HepG2 (cell line): ENCODE results near the gene FBRSL1. TPM values are rescaled to one million over a fixed set of nuclear protein-coding genes. Genes with fewer than 3 reads are reported as not detected.
A peak's percentile ranks its signal among the peaks of the same experiment; 100 is the strongest.

Experiments used
- ATAC-seq: fragments of 200-7000 bp; cut with Tn5 transposase; 3 replicates; pipeline ENCODE4 v1.9.1; 2020; ENCODE audit warnings: mild to moderate bottlenecking, moderate library complexity
- BruUV-seq: library from RNA; stranded (reverse); fragments of 400-500 nt; replicated peaks from 2 replicates; lab custom pipeline; 2021; lab: Mats Ljungman, UMichigan
- CTCF ChIA-PET: fragments of 300-600 bp; formaldehyde crosslinking; extraction: SDS; loops from one replicate; lab custom pipeline; 2021; ENCODE audit warnings: low total read pairs, inconsistent platforms, low intra/inter-chr PET ratio; lab: Yijun Ruan, JAX
- POLR2A ChIA-PET: fragments of 350-600 bp; sonication (Branson Sonifier 250); formaldehyde crosslinking; loops from one replicate; lab custom pipeline; 2020; ENCODE audit warnings: antibody characterized with exemption, inconsistent platforms; lab: Yijun Ruan, JAX
- DNase-seq: peaks from one replicate; pipeline ENCODE4 v3.0.0-alpha.2; 2015; ENCODE audit warnings: low spot score
- FAIRE-seq: peaks from 3 replicates; lab custom pipeline; 2011; peaks lifted over from hg19 to GRCh38; lab: Jason Lieb, UNC
- H2AFZ ChIP-seq: one replicate; pipeline ENCODE4 v1.6.1; 2011; ENCODE audit warnings: low read length, inconsistent platforms
- H3K27ac ChIP-seq: fragments of 300-600 bp; 3 replicates; pipeline ENCODE4 v1.8.0; 2011; ENCODE audit warnings: mixed run types, mild to moderate bottlenecking, mixed read lengths, low read length, inconsistent platforms; ENCODE audit not compliant: insufficient read depth; ENCODE audit errors: extremely low read length
- H3K27me3 ChIP-seq, 2 experiments: fragments of 200-600 bp in 1 of 2; 2 replicates in 1 of 2; 3 replicates in 1 of 2; pipeline versions ENCODE4 v1.6.0 to v1.8.0; 2011; ENCODE audit warnings: low read length in 2 of 2, mild to moderate bottlenecking in 2 of 2, moderate library complexity in 2 of 2, inconsistent platforms in 1 of 2; ENCODE audit not compliant: insufficient read depth in 2 of 2, control insufficient read depth in 1 of 2
- H3K36me3 ChIP-seq, 2 experiments: fragments of 200-600 bp in 1 of 2; replicated peaks in 1 of 2; 2 replicates in 1 of 2; 3 replicates in 1 of 2; pipeline versions ENCODE4 v1.5.1 to v1.8.0; 2011; ENCODE audit warnings: low read length in 2 of 2, inconsistent platforms in 1 of 2; ENCODE audit not compliant: insufficient read depth in 2 of 2, control insufficient read depth in 1 of 2
- H3K4me1 ChIP-seq: 2 replicates; pipeline ENCODE4 v1.5.1; 2012; ENCODE audit warnings: low read length, inconsistent platforms; ENCODE audit not compliant: insufficient read depth
- H3K4me2 ChIP-seq: 2 replicates; pipeline ENCODE4 v1.6.0; 2011; ENCODE audit warnings: low read depth, low read length, inconsistent platforms
- H3K4me3 ChIP-seq, 3 experiments: fragments of 200-600 bp in 1 of 3; sonication (generic), shearing (Covaris generic) in 1 of 3; replicated peaks in 1 of 3; 2 replicates each; pipeline ENCODE4 v1.5.1; 2011 to 2016; ENCODE audit warnings: low read length in 3 of 3, inconsistent platforms in 2 of 3, low read depth in 2 of 3, mild to moderate bottlenecking in 2 of 3, control low read depth in 1 of 3, mixed read lengths in 1 of 3; ENCODE audit not compliant: insufficient read depth in 1 of 3
- H3K79me2 ChIP-seq: one replicate; pipeline ENCODE4 v1.6.1; 2011; ENCODE audit warnings: low read length, inconsistent platforms; ENCODE audit not compliant: insufficient read depth
- H3K9ac ChIP-seq: 2 replicates; pipeline ENCODE4 v1.6.0; 2011; ENCODE audit warnings: mild to moderate bottlenecking, low read depth, low read length, inconsistent platforms; ENCODE audit not compliant: insufficient read depth
- H3K9me3 ChIP-seq: 2 replicates; pipeline ENCODE4 v1.5.1; 2012; ENCODE audit warnings: mild to moderate bottlenecking, low read length
- H4K20me1 ChIP-seq: 2 replicates; pipeline ENCODE4 v1.6.0; 2011; ENCODE audit warnings: inconsistent platforms, mild to moderate bottlenecking, low read length, moderate library complexity; ENCODE audit not compliant: insufficient read depth
- EZH2 ChIP-seq: conservative IDR thresholded peaks from 2 replicates; pipeline ENCODE4 v1.6.1; 2012; ENCODE audit warnings: mild to moderate bottlenecking, low read depth, low read length, moderate library complexity
- GPN1 ChIP-seq: sonication (generic); formaldehyde crosslinking; IDR thresholded peaks from 2 replicates; pipeline ENCODE4 v1.5.1; 2020; ENCODE audit warnings: missing genetic modification reagents, borderline replicate concordance
- HNRNPL ChIP-seq: fragments of 200-400 bp; formaldehyde crosslinking; IDR thresholded peaks from 2 replicates; pipeline ENCODE4 v1.6.1; 2017; ENCODE audit warnings: mild to moderate bottlenecking, low read depth, low read length
- SIX1 ChIP-seq: sonication (generic); formaldehyde crosslinking; IDR thresholded peaks from 2 replicates; pipeline ENCODE4 v1.4.0; 2020; ENCODE audit warnings: missing genetic modification reagents, borderline replicate concordance
- ZFP91 ChIP-seq: sonication (generic); formaldehyde crosslinking; IDR thresholded peaks from 2 replicates; pipeline ENCODE4 v1.9.0; 2022; ENCODE audit warnings: missing genetic modification reagents, mild to moderate bottlenecking, borderline replicate concordance
- WGBS: methylation state at CpG from one replicate; pipeline ENCODE4 v1.1.6; 2017; ENCODE audit warnings: low lambda C conversion rate; 5-methylcytosine and 5-hydroxymethylcytosine counted together
- in situ Hi-C: cut with HindIII; loops from 2 replicates; pipeline ENCODE4 v1.10.0; 2017; ENCODE audit warnings: low pct_unique_long_range_greater_than_20kb; ENCODE audit not compliant: extremely low pct_ligation_motif_present
- intact Hi-C: fragments of 100-400 bp; cut with micrococcal nuclease; formaldehyde crosslinking; loops from one replicate; pipeline ENCODE4 v1.10.0; 2022; ENCODE audit not compliant: unreplicated experiment
- polyA plus RNA-seq, 8 experiments: library from polyadenylated mRNA; depleted of rRNA in 3 of 8; stranded (reverse) in 7 of 8; unstranded in 1 of 8; fragments of >200 nt; fragmentation: Illumina TruSeq in 4 of 8; extraction: Trizol in 4 of 8; gene quantifications; 2 replicates each; pipeline versions ENCODE4 v1.2.1 to v1.2.3, GENCODE V29; 2011 to 2016; ENCODE audit warnings: low read depth in 4 of 8, missing spikeins in 1 of 8, mixed read lengths in 1 of 8; ENCODE audit not compliant: insufficient read depth in 1 of 8
- total RNA-seq, 5 experiments: library from RNA; depleted of rRNA; stranded (reverse); fragments of >200 nt; fragmentation: Illumina TruSeq; extraction: Trizol; gene quantifications; 2 replicates each; pipeline ENCODE4 v1.2.3, GENCODE V29; 2016; ENCODE audit warnings: low read depth in 1 of 5

Gene FBRSL1
- total and polyA plus RNA-seq, 2 of the 13 experiments (the other 11 are each of a cell fraction or from before 2014, with no cell fraction given) = 3.6 to 7.9 TPM

GRCh38 chr12:132488127-132489077 lies 1.5 kb upstream of the FBRSL1 start:
- DNase-seq = no peak
- no peaks in the 10 kb centered on the region for H3K9me3 ChIP-seq
- no peak overlapping the region for H2AFZ ChIP-seq
- 0 out of 2 replicates have a peak, but pooled peaks have one; percentile 29 for TF ChIP-seq HNRNPL
- TF ChIP-seq ZFP91 (CRISPR knock-in tag) = peak; percentile 37; the same call in 1 of the 2 replicates
- 0 out of 2 replicates have a peak, but pooled peaks have one; percentile 42 for TF ChIP-seq EZH2
- TF ChIP-seq SIX1 (CRISPR knock-in tag) = no peak
- TF ChIP-seq GPN1 (CRISPR knock-in tag) = no peak
- intact Hi-C loops (no loop called here), in situ Hi-C loops (no loop called here)
- no peak overlapping the region for H3K27ac ChIP-seq
- no peak overlapping the region for H3K9ac ChIP-seq
- ATAC-seq = peak; percentile 12; the same call in 1 of the 3 replicates
- H3K4me3 ChIP-seq = peak overlapping the region in 2 of 3 experiments; percentile 64 to 73; a peak in 3 of 6 replicates
- CTCF ChIA-PET = no interaction called here
- H4K20me1 ChIP-seq = peaks cover 27% of the 10 kb centered on the region
- FAIRE-seq = no peak
- H3K4me2 ChIP-seq = peak overlapping the region; percentile 78
- BruUV-seq = no TSS peak
- H3K27me3 ChIP-seq = peaks cover 23 to 56% of the 10 kb centered on the region in 2 experiments
- peaks cover 0 to 1% of the 10 kb centered on the region in 2 experiments; a peak in 1 of 5 replicates for H3K36me3 ChIP-seq
- peaks cover 38% of the 10 kb centered on the region for H3K4me1 ChIP-seq
- H3K79me2 ChIP-seq = peaks cover 27% of the 10 kb centered on the region
- 23% methylated on average over 17 of the region's 23 CpGs for WGBS
- POLR2A ChIA-PET = no interaction called here
